Loucy (cell line): ENCODE measurements around the gene FDX1.

ENCODE experiments used
- CTCF ChIP-seq: fragments of 200-600 bp; sonication (generic); conservative IDR thresholded peaks from 2 replicates; pipeline ENCODE4 v1.5.1; 2014; ENCODE audit warnings: mild to moderate bottlenecking, antibody characterized with exemption, low read length
- EZH2phosphoT487 ChIP-seq: fragments of 200-600 bp; IDR thresholded peaks from 2 replicates; pipeline ENCODE4 v1.6.1; 2018; ENCODE audit warnings: antibody characterized with exemption, mild to moderate bottlenecking, moderate library complexity, borderline replicate concordance

DNA sequence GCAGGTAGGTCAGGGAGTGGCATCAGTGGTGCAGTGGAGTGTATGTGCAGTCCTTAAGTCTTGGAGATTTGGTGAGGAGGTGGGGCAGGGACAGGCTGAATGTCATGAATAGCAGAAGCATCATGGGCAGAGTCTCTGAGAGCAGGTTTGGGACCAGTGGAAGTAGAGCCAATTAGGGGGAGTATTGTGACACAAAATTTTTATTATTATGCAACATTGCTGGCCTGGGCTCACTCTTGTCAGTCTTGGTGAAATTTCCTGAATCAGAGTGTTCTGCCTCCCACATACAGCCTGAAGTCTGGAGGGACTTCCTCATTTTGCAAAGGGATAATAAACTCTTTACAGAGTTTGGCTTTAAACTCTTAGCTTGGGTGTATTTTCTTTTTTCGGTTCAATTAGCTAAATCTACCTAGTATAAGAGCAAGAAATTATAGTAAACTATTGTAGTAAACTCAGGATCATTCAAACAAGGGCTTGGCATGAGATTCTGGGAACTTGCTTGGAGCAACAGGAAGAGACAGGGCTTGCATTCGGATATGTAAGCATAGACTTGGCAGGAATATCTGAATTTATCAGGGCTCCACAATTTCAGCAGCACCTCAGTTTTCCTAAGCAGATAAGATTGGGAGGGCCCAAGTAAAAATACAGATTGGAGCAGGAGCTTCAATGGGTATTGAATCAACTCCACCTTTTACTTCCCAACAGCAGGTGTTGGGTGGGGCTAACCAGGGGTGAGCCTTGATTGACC is 67.7 kb downstream of the FDX1 start:
- no peak for TF ChIP-seq CTCF
- no peak for TF ChIP-seq EZH2phosphoT487
